PC-3 (cell line): ENCODE measurements around the gene CRLF3. TPM values are rescaled to one million over a fixed set of nuclear protein-coding genes. Genes with fewer than 3 reads are reported as not detected.

Experiments used
- ATAC-seq: fragments of 200-7000 bp; cut with Tn5 transposase; 2 replicates; pipeline ENCODE4 v1.9.1; 2020; ENCODE audit warnings: mild to moderate bottlenecking, moderate library complexity
- BruUV-seq: library from RNA; stranded (reverse); fragments of 400-500 nt; replicated peaks from 2 replicates; lab custom pipeline; 2021; lab: Mats Ljungman, UMichigan
- CTCF ChIA-PET: fragments of 300-600 bp; sonication (Branson Sonifier 250); formaldehyde crosslinking; loops from one replicate; lab custom pipeline; 2022; ENCODE audit warnings: antibody characterized with exemption; lab: Charles Lee
- POLR2A ChIA-PET: fragments of 300-600 bp; sonication (Branson Sonifier 250); formaldehyde crosslinking; loops from one replicate; lab custom pipeline; 2022; ENCODE audit warnings: antibody characterized with exemption; ENCODE audit not compliant: unreplicated experiment; lab: Charles Lee
- DNase-seq: peaks from one replicate; pipeline ENCODE4 v3.0.0-alpha.2; 2015
- H2AFZ ChIP-seq: fragments of 300-600 bp; sonication (generic); 2 replicates; pipeline ENCODE4 v1.6.0; 2016; ENCODE audit warnings: antibody characterized with exemption, low read length
- H3F3A ChIP-seq: fragments of 300-600 bp; sonication (generic); one replicate; pipeline ENCODE4 v1.6.0; 2017; ENCODE audit warnings: antibody characterized with exemption, low read length, control low read depth, mild to moderate bottlenecking; ENCODE audit not compliant: unreplicated experiment
- H3K27ac ChIP-seq: fragments of 300-600 bp; sonication (generic); 2 replicates; pipeline ENCODE4 v1.5.1; 2016; ENCODE audit warnings: mild to moderate bottlenecking, low read length
- H3K27me3 ChIP-seq: fragments of 300-600 bp; sonication (generic); 2 replicates; pipeline ENCODE4 v1.6.1; 2016; ENCODE audit warnings: low read length, mixed read lengths
- H3K36me3 ChIP-seq: fragments of 300-600 bp; sonication (generic); 2 replicates; pipeline ENCODE4 v1.6.1; 2016; ENCODE audit warnings: low read depth, mixed run types, low read length, mixed read lengths
- H3K4me1 ChIP-seq: fragments of 300-600 bp; sonication (generic); 2 replicates; pipeline ENCODE4 v1.5.1; 2016; ENCODE audit warnings: low read length; ENCODE audit not compliant: insufficient read depth
- H3K4me2 ChIP-seq: fragments of 300-600 bp; sonication (generic); 2 replicates; pipeline ENCODE4 v1.6.0; 2016; ENCODE audit warnings: low read length
- H3K4me3 ChIP-seq: fragments of 300-600 bp; sonication (generic); 2 replicates; pipeline ENCODE4 v1.5.1; 2016; ENCODE audit warnings: mild to moderate bottlenecking, low read length, mixed read lengths
- H3K79me2 ChIP-seq: fragments of 300-600 bp; sonication (generic); 2 replicates; pipeline ENCODE4 v1.6.1; 2017; ENCODE audit warnings: low read length, mixed read lengths
- H3K9ac ChIP-seq: fragments of 300-600 bp; sonication (generic); 2 replicates; pipeline ENCODE4 v1.6.0; 2016; ENCODE audit warnings: mild to moderate bottlenecking, low read length
- H3K9me2 ChIP-seq: fragments of 300-600 bp; sonication (generic); replicated peaks from 2 replicates; pipeline ENCODE4 v1.6.1; 2016; ENCODE audit warnings: mixed run types, low read length, mixed read lengths
- H3K9me3 ChIP-seq: fragments of 300-600 bp; sonication (generic); 2 replicates; pipeline ENCODE4 v1.6.1; 2016; ENCODE audit warnings: low read length, mixed read lengths
- H4K20me1 ChIP-seq: fragments of 300-600 bp; sonication (generic); 2 replicates; pipeline ENCODE4 v1.6.1; 2016; ENCODE audit warnings: low read length, mixed read lengths
- CTCF ChIP-seq: fragments of 300-600 bp; sonication (generic); conservative IDR thresholded peaks from 2 replicates; pipeline ENCODE4 v1.5.1; 2017; ENCODE audit warnings: antibody characterized with exemption, low read depth, mild to moderate bottlenecking, low read length
- EZH2 ChIP-seq: fragments of 300-600 bp; sonication (generic); IDR thresholded peaks from one replicate; pipeline ENCODE4 v1.6.1; 2017; ENCODE audit warnings: antibody characterized with exemption, mild to moderate bottlenecking, low read length; ENCODE audit not compliant: unreplicated experiment
- EZH2phosphoT487 ChIP-seq: fragments of 300-600 bp; sonication (generic); IDR thresholded peaks from 2 replicates; pipeline ENCODE4 v1.6.1; 2018; ENCODE audit warnings: mild to moderate bottlenecking, antibody characterized with exemption, low read length, borderline replicate concordance
- intact Hi-C: fragments of 100-400 bp; cut with micrococcal nuclease; formaldehyde crosslinking; loops from 2 replicates; pipeline ENCODE4 v1.9.0; 2023
- total RNA-seq: library from RNA; depleted of rRNA; stranded (reverse); fragments of >200 nt; gene quantifications from 2 replicates; pipeline ENCODE4 v1.2.3, GENCODE V29; 2014

The CRLF3 gene
- total RNA-seq, 1 experiment from 2014 or later = 9.8 TPM

GRCh38 chr17:30832438-30833124, 8.1 kb upstream of the CRLF3 start:
- Histone ChIP-seq H3K27ac (no peak overlapping the region), H4K20me1 (no peaks in the 10 kb centered on the region), H3K9me2 (no peaks in the 10 kb centered on the region), H3K4me3 (peak overlapping the region; percentile 93), H3K9me3 (no peaks in the 10 kb centered on the region), H2AFZ (peak overlapping the region; percentile 87), H3K27me3 (no peaks in the 10 kb centered on the region), H3F3A (no peaks in the 10 kb centered on the region), H3K9ac (peak overlapping the region; percentile 99), H3K4me1 (peaks cover 12% of the 10 kb centered on the region), H3K36me3 (no peaks in the 10 kb centered on the region; the same call in 1 of the 2 replicates), H3K4me2 (peak overlapping the region; percentile 90), H3K79me2 (peaks cover 34% of the 10 kb centered on the region)
- TF ChIP-seq CTCF = no peak
- TF ChIP-seq EZH2 = no peak
- TF ChIP-seq EZH2phosphoT487 = no peak
- no TSS peak for BruUV-seq
- POLR2A ChIA-PET = no interaction called here
- intact Hi-C loops = no loop called here
- no peak for DNase-seq
- CTCF ChIA-PET = no interaction called here
- peak; percentile 14; the same call in 1 of the 2 replicates for ATAC-seq

GRCh38 chr17:30831663-30832437, 7.4 kb upstream of the CRLF3 start, which contains the start of gene ATAD5:
TSS of gene ATAD5 (plus strand) at chr17:30831966. CDS start at chr17:30832348, 382 bp downstream.
- Histone ChIP-seq H3K79me2 (peaks cover 34% of the 10 kb centered on the region), H2AFZ (peak within 1 kb of the TSS; percentile 87), H3K4me3 (peak within 1 kb of the TSS; percentile 93), H3K27me3 (no peaks in the 10 kb centered on the region), H3K4me2 (peak within 1 kb of the TSS; percentile 90), H3K4me1 (peaks cover 12% of the 10 kb centered on the region), H3K27ac (peak within 1 kb of the TSS; percentile 29), H3K36me3 (no peaks in the 10 kb centered on the region; the same call in 1 of the 2 replicates), H3K9ac (peak within 1 kb of the TSS; percentile 99), H3F3A (no peaks in the 10 kb centered on the region), H3K9me2 (no peaks in the 10 kb centered on the region), H3K9me3 (no peaks in the 10 kb centered on the region), H4K20me1 (no peaks in the 10 kb centered on the region)
- no peak for TF ChIP-seq EZH2
- TF ChIP-seq CTCF = no peak
- no peak for TF ChIP-seq EZH2phosphoT487
- BruUV-seq = TSS peak; percentile 53
- DNase-seq (peak; percentile 83), ATAC-seq (peak; percentile 95)
- CTCF ChIA-PET = no interaction called here
- POLR2A ChIA-PET = no interaction called here
- intact Hi-C loops = no loop called here
